DLD1 (cell line): ENCODE results near the gene ZNHIT3.

Experiments
- in situ Hi-C: cut with HindIII; loops from 2 replicates; pipeline ENCODE4 v1.10.0; 2017; ENCODE audit warnings: low sequenced_read_pairs

ZNHIT3 gene

GRCh38 chr17:36545077-36545464, 58.6 kb downstream of the ZNHIT3 start:
- in situ Hi-C loops = no loop called here
